ENCODE measurements around the gene RND2.

GRCh38 chr17:43016216-43016615 is 8.8 kb upstream of the RND2 start:
- TF ChIP-seq POLR2AphosphoS5 (IDR thresholded peaks at IDR 0.05; ENCODE audit: low read depth) (no peak), REST (IDR thresholded peaks at IDR 0.05; ENCODE audit: insufficient replicate concordance, low read depth) (no peak), CTCF (IDR thresholded peaks at IDR 0.05; ENCODE audit: insufficient read depth, low read length) (no peak)
